ENCODE measurements around the gene PKD2.

The PKD2 gene

DNA sequence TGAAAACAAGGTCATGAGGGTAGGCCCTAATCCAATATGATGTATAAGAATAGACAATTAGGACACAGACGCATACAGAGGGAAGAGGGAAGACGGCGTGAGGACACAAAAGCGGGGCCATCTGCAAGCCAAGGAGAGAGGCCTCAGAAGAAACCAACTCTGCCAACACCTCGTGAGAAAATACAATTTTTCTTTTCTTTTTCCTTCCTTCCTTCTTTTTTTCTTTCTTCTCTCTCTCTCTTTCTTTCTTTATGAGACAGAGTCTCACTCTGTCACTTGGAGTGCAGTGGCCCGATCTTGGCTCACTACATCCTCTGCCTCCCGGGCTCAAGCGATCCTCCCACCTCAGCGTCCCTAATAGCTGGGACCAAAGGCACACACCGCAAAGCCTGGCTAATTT is 1.5 kb upstream of the PKD2 start:
- DNase-seq (ENCODE audit: extremely low read depth, low read depth), result no peak
- TF ChIP-seq, protein P1, sequence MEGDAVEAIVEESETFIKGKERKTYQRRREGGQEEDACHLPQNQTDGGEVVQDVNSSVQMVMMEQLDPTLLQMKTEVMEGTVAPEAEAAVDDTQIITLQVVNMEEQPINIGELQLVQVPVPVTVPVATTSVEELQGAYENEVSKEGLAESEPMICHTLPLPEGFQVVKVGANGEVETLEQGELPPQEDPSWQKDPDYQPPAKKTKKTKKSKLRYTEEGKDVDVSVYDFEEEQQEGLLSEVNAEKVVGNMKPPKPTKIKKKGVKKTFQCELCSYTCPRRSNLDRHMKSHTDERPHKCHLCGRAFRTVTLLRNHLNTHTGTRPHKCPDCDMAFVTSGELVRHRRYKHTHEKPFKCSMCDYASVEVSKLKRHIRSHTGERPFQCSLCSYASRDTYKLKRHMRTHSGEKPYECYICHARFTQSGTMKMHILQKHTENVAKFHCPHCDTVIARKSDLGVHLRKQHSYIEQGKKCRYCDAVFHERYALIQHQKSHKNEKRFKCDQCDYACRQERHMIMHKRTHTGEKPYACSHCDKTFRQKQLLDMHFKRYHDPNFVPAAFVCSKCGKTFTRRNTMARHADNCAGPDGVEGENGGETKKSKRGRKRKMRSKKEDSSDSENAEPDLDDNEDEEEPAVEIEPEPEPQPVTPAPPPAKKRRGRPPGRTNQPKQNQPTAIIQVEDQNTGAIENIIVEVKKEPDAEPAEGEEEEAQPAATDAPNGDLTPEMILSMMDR (IDR thresholded peaks at IDR 0.05; ENCODE audit: low read depth, low read length), result no peak

DNA sequence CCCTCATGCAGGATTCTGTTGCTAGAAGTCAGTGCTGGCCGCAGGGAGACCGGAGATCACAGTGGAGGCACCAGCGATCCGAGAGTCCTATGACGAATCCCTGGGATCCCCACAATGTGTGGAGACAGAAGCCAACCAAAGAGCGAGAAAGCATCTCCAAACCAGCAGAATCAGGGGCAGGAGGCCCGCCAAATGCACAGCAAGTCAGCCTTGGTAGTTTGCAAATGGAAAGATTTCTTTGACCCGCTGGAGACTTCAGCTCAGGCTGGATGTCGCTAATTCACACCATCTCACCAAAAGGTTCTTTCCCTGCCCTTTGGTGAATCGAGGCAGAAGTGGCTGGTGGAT is 505 bp upstream of the PKD2 start:
- DNase-seq (ENCODE audit: extremely low read depth, low read depth), result no peak

DNA sequence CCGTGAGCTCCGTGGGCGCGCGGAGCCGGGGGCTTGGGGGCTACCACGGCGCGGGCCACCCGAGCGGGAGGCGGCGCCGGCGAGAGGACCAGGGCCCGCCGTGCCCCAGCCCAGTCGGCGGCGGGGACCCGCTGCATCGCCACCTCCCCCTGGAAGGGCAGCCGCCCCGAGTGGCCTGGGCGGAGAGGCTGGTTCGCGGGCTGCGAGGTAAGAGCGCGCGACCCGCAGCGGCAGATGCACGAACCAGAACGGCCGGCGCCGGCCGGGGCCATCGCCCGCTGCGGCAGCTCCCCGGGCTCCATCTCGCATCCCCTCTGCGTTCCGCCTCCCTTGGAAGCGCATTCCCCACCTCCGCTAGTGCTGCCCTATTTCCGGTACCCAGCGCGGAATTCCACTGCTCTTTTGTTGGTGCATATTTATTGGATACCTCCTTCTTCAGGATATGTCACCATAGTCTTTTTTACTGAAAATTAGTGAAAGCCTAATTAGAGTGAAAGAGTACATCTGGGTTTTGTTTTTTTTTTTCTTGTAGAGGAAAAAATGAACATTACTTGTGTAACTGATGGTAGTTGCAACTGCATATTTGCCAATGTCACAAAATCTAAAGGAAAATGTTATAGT is 797 bp downstream of the PKD2 start:
- TF ChIP-seq, protein P1 (IDR thresholded peaks at IDR 0.05; ENCODE audit: low read depth, low read length), result no peak
- DNase-seq (ENCODE audit: extremely low read depth, low read depth), result no peak

More for the DNA sequence above, 505 bp upstream of the PKD2 start:
- TF ChIP-seq, protein P1 (IDR thresholded peaks at IDR 0.05; ENCODE audit: low read depth, low read length), result no peak

- TF ChIP-seq, protein P1 (IDR thresholded peaks at IDR 0.05; ENCODE audit: low read depth, low read length), result no peak
These were observed 1.3 kb downstream of the PKD2 start for GRCh38 chr4:88008743-88009171.

GRCh38 chr4:88009871-88010270 is 2.4 kb downstream of the PKD2 start:
- DNase-seq (ENCODE audit: extremely low read depth, low read depth), result no peak
- TF ChIP-seq, protein P1 (IDR thresholded peaks at IDR 0.05; ENCODE audit: low read depth, low read length), result no peak

More at GRCh38 chr4:88008743-88009171, 1.3 kb downstream of the PKD2 start:
- no peak for DNase-seq (ENCODE audit: extremely low read depth, low read depth)

DNA sequence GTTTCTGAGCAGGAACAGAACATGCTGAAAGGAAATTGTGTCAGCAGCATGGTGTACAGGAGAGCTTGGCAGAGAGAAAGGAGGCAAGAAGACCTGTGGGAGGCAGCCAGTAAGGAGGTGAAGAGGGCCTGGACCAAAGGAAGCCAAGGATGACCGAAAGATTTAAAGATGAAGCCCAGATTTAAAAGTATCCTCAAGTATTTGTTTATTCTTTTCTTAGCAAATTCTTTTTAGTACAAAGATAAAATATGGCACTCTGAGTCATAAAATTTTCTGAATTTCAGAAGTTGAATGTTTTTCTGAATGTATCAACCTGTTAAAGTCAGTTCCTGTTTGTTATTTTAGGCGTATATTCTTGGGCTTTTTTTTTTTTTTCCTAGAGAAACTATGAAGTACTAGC is 3.5 kb downstream of the PKD2 start:
- no peak for DNase-seq (ENCODE audit: extremely low read depth, low read depth)

GRCh38 chr4:88012647-88013046 is 5.2 kb downstream of the PKD2 start:
- no peak for DNase-seq (ENCODE audit: extremely low read depth, low read depth)
- TF ChIP-seq, protein P1 (IDR thresholded peaks at IDR 0.05; ENCODE audit: low read depth, low read length), result no peak

More for the DNA sequence above, 3.5 kb downstream of the PKD2 start:
- TF ChIP-seq, protein P1 (IDR thresholded peaks at IDR 0.05; ENCODE audit: low read depth, low read length), result no peak

Data from AG09319 (cell line).